ENCODE measurements around the gene SLAMF7.
"Not testable (repeated sequence)": the region's sequence is repeated elsewhere in the genome, so short reads cannot be mapped to it uniquely, and the experiment has no call there.

The SLAMF7 gene, protein sequence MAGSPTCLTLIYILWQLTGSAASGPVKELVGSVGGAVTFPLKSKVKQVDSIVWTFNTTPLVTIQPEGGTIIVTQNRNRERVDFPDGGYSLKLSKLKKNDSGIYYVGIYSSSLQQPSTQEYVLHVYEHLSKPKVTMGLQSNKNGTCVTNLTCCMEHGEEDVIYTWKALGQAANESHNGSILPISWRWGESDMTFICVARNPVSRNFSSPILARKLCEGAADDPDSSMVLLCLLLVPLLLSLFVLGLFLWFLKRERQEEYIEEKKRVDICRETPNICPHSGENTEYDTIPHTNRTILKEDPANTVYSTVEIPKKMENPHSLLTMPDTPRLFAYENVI

DNA sequence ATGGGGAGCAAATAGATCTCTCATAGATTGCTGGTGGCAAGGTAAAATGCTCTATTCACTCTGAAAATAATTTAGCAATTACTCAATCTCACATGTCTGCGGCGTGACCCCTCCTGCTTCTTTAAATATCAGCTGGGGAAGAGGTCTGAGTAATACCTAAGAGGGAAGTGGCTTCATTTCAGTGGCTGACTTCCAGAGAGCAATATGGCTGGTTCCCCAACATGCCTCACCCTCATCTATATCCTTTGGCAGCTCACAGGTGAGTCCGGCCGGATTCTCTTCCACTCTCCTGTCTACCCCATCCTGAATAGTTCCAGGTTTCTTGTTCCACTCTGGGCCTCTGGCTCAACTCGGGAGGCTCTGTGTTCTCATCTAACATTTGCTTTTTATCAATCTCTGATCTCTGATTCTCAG is at the start of gene SLAMF7:
TSS of gene SLAMF7 (plus strand) at position 150 of the 414 bp plus-strand sequence. CDS start at position 205, 55 bp downstream.
- TF ChIP-seq, protein P1, sequence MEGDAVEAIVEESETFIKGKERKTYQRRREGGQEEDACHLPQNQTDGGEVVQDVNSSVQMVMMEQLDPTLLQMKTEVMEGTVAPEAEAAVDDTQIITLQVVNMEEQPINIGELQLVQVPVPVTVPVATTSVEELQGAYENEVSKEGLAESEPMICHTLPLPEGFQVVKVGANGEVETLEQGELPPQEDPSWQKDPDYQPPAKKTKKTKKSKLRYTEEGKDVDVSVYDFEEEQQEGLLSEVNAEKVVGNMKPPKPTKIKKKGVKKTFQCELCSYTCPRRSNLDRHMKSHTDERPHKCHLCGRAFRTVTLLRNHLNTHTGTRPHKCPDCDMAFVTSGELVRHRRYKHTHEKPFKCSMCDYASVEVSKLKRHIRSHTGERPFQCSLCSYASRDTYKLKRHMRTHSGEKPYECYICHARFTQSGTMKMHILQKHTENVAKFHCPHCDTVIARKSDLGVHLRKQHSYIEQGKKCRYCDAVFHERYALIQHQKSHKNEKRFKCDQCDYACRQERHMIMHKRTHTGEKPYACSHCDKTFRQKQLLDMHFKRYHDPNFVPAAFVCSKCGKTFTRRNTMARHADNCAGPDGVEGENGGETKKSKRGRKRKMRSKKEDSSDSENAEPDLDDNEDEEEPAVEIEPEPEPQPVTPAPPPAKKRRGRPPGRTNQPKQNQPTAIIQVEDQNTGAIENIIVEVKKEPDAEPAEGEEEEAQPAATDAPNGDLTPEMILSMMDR (conservative IDR thresholded peaks at IDR 0.05; ENCODE audit: low read depth, low read length), result no peak
- no peak for DNase-seq (ENCODE audit: low read depth)
- H3K4me3 ChIP-seq (ENCODE audit: low read length), result no peak within 1 kb of the TSS

DNA sequence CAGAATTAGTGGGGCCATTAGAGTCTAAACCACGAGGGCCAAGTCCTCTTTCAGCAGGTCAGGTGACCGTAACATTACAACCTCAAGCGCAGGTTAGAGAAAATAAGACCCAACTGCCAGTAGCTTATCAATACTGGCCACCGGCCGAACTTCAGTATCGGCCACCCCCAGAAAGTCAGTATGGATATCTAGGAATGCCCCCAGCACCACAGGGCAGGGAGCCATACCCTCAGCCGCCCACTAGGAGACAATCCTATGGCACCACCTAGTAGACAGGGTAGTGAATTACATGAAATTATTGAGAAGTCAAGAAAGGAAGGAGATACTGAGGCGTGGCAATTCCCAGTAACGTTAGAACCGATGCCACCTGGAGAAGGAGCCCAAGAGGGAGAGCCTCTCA is 46.7 kb upstream of the SLAMF7 start:
- not testable (repeated sequence) for DNase-seq (ENCODE audit: low read depth); H3K4me3 ChIP-seq (ENCODE audit: low read length)
- TF ChIP-seq, protein P1 (conservative IDR thresholded peaks at IDR 0.05; ENCODE audit: low read depth, low read length), result peak; percentile 24

DNA sequence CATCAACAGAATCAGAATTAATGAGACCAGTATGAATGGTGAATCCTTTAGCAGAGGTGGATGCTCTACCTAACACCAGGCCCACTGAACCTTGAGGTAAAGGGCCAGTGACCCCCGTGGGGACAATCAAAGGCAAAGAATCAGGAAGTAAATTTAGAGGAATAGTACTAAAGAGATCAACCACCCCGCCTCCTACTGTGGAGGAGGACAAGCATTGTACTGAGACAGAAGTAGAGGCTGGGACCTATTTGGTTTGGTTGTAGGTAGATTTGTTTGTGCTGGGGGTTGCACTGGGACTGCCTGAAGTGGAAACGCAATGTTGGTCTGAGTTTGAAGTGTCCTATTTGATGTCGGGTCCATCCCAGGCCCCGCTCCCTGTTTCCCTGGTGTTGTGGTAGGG is 36.9 kb upstream of the SLAMF7 start:
- DNase-seq (ENCODE audit: low read depth), result no peak
- no peak overlapping the region for H3K4me3 ChIP-seq (ENCODE audit: low read length)
- TF ChIP-seq, protein P1 (conservative IDR thresholded peaks at IDR 0.05; ENCODE audit: low read depth, low read length), result no peak

DNA sequence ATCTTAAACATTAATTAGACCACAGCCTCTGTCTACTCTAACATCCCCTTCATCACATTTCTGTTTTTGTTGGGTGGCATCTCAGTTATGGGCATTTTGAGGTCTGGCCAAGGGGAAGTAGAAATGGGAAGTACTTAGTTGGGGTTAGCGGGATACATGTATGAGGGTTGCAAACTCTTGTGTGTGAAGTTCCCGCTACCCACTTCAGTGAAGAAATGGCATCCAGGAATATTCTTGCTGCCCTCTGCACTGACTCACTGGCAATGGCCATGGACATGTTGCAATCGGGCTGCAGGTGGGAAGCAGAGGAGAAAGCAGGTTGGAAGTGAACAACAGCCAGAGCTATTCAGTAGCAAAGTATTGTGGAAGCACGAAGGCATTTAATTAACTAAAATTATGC is 34.8 kb upstream of the SLAMF7 start:
- no peak overlapping the region for H3K4me3 ChIP-seq (ENCODE audit: low read length)
- no peak for DNase-seq (ENCODE audit: low read depth)
- TF ChIP-seq, protein P1 (conservative IDR thresholded peaks at IDR 0.05; ENCODE audit: low read depth, low read length), result no peak

DNA sequence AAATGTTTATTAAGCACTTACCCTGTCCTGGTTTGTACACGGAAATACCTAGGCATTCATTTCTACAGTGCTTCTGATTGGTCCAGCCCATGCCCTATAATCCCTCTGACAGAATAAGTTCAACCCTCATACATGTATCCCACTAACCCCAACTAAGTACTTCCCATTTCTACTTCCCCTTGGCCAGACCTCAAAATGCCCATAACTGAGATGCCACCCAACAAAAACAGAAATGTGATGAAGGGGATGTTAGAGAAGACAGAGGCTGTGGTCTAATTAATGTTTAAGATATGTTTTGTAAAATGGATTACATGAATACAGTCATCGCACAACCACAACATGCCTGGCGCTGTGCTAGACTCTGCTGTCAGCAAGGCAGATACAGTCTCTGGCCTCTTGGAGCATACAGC is 33.8 kb upstream of the SLAMF7 start:
- DNase-seq (ENCODE audit: low read depth); H3K4me3 ChIP-seq (ENCODE audit: low read length): not testable (repeated sequence)

DNA sequence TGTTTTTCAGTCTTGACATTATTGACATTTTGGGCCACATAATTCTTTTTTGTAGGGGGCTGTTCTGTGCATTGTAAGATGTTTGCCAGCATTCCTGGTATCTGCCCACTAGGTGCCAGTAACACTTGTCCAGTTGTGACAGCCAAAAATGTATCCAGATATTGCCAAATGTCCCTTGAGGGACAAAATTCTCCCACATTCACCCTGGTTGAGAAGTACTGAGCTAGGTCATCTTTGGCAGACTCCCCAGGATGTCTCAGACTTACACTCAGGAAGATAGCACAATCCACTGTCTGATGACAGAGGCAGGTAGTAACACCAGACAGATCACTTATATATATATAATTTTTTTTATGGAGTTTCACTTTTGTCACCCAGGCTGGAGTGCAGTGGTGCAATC is 33.3 kb upstream of the SLAMF7 start:
- no peak for DNase-seq (ENCODE audit: low read depth)
- TF ChIP-seq, protein P1 (conservative IDR thresholded peaks at IDR 0.05; ENCODE audit: low read depth, low read length), result no peak
- H3K4me3 ChIP-seq (ENCODE audit: low read length), result no peak overlapping the region

DNA sequence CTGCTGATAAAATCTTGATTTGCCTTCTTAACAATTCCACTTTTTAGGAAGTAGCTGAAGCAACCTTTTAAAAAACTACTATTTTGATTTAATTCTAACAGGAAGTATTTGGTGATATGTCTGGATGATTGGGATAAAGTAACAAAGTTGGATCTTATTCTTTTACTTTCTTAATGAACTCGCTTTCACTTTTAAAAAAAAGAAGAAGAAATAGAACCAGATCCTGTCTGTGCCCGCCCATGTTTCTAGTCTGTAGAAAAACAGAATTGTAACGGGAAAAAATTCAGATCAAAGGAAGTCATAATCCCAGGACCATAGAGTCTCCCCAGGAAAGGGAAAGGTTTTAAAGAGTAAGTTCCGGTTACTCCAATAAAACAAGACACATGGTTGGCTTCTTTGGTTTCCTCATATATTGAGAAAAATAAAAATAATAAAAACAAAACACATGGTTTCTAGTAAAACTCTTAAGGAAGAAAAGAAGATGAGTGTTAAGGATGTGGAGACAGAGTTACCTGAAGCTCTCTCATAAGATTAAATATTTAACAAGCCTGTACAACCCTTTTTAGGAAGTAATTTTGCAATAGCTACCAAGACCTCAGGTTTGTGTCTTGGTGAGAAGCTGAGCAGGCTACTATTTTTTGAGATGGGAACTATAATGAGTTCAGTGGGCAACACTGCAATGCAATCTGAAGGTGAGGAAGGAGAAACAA is 32.4 kb upstream of the SLAMF7 start:
- H3K4me3 ChIP-seq (ENCODE audit: low read length), result no peak overlapping the region
- TF ChIP-seq, protein P1 (conservative IDR thresholded peaks at IDR 0.05; ENCODE audit: low read depth, low read length), result no peak
- DNase-seq (ENCODE audit: low read depth), result no peak
